Measurements from ENCODE around the gene TPTE.
"Not testable (repeated sequence)": the region's sequence is repeated elsewhere in the genome, so short reads cannot be mapped to it uniquely, and the experiment has no call there.

Gene TPTE

GRCh38 chr21:10521091-10521598 is at the start of gene TPTE:
TPTE (plus strand) TSS chr21:10521583; CDS start chr21:10538724, 17,141 bp downstream.
- Histone ChIP-seq H3K4me3 (ENCODE audit: low read depth, low read length) (no peak within 1 kb of the TSS), H3K36me3 (replicated peaks) (no peaks in the 10 kb centered on the region), H3K27ac (no peak within 1 kb of the TSS), H3K27me3 (replicated peaks) (no peaks in the 10 kb centered on the region)
- TF ChIP-seq CTCF (IDR thresholded peaks at IDR 0.05; ENCODE audit: low read depth, low read length, missing control alignments): no peak
- DNase-seq: no peak
- in situ Hi-C loops (cut with HindIII; ENCODE audit: low pct_ligation_motif_present, low sequenced_read_pairs): no loop called here

- in situ Hi-C loops (cut with HindIII; ENCODE audit: low pct_ligation_motif_present, low sequenced_read_pairs); H3K36me3 ChIP-seq (replicated peaks); H3K4me3 ChIP-seq (ENCODE audit: low read depth, low read length); H3K27me3 ChIP-seq (replicated peaks); DNase-seq; H3K27ac ChIP-seq: not testable (repeated sequence)
Observed at GRCh38 chr21:10471999-10472398, 49.4 kb upstream of the TPTE start.

GRCh38 chr21:10477794-10478193 is 43.6 kb upstream of the TPTE start:
- H3K36me3 ChIP-seq (replicated peaks); DNase-seq; H3K27ac ChIP-seq; in situ Hi-C loops (cut with HindIII; ENCODE audit: low pct_ligation_motif_present, low sequenced_read_pairs); H3K4me3 ChIP-seq (ENCODE audit: low read depth, low read length); H3K27me3 ChIP-seq (replicated peaks): not testable (repeated sequence)

GRCh38 chr21:10479875-10480274 is 41.5 kb upstream of the TPTE start:
- DNase-seq; H3K4me3 ChIP-seq (ENCODE audit: low read depth, low read length); H3K36me3 ChIP-seq (replicated peaks); H3K27ac ChIP-seq; in situ Hi-C loops (cut with HindIII; ENCODE audit: low pct_ligation_motif_present, low sequenced_read_pairs); H3K27me3 ChIP-seq (replicated peaks): not testable (repeated sequence)

- H3K27me3 ChIP-seq (replicated peaks); H3K36me3 ChIP-seq (replicated peaks); in situ Hi-C loops (cut with HindIII; ENCODE audit: low pct_ligation_motif_present, low sequenced_read_pairs); DNase-seq; H3K27ac ChIP-seq; H3K4me3 ChIP-seq (ENCODE audit: low read depth, low read length): not testable (repeated sequence)
Observed at GRCh38 chr21:10484864-10485263, 36.5 kb upstream of the TPTE start.

- in situ Hi-C loops (cut with HindIII; ENCODE audit: low pct_ligation_motif_present, low sequenced_read_pairs); H3K4me3 ChIP-seq (ENCODE audit: low read depth, low read length); H3K27ac ChIP-seq; H3K36me3 ChIP-seq (replicated peaks); H3K27me3 ChIP-seq (replicated peaks); DNase-seq: not testable (repeated sequence)
Observed at GRCh38 chr21:10490453-10490852, 30.9 kb upstream of the TPTE start.

- no peak for TF ChIP-seq CTCF (IDR thresholded peaks at IDR 0.05; ENCODE audit: low read depth, low read length, missing control alignments)
- H3K27ac ChIP-seq: no peak overlapping the region
- no peak for DNase-seq
- no peaks in the 10 kb centered on the region for H3K27me3 ChIP-seq (replicated peaks)
- in situ Hi-C loops (cut with HindIII; ENCODE audit: low pct_ligation_motif_present, low sequenced_read_pairs): no loop called here
- no peaks in the 10 kb centered on the region for H3K36me3 ChIP-seq (replicated peaks)
- H3K4me3 ChIP-seq (ENCODE audit: low read depth, low read length): no peak overlapping the region
Observed at GRCh38 chr21:10511116-10511515, 10.3 kb upstream of the TPTE start.

- DNase-seq; H3K4me3 ChIP-seq (ENCODE audit: low read depth, low read length); H3K27me3 ChIP-seq (replicated peaks); H3K36me3 ChIP-seq (replicated peaks); in situ Hi-C loops (cut with HindIII; ENCODE audit: low pct_ligation_motif_present, low sequenced_read_pairs); H3K27ac ChIP-seq: not testable (repeated sequence)
Observed at GRCh38 chr21:10516889-10517288, 4.5 kb upstream of the TPTE start.

- H3K27me3 ChIP-seq (replicated peaks); H3K27ac ChIP-seq; DNase-seq; H3K36me3 ChIP-seq (replicated peaks); in situ Hi-C loops (cut with HindIII; ENCODE audit: low pct_ligation_motif_present, low sequenced_read_pairs); H3K4me3 ChIP-seq (ENCODE audit: low read depth, low read length): not testable (repeated sequence)
Observed at GRCh38 chr21:10517904-10518303, 3.5 kb upstream of the TPTE start.

GRCh38 chr21:10521835-10522500 is 585 bp downstream of the TPTE start:
- H3K27ac ChIP-seq; DNase-seq; in situ Hi-C loops (cut with HindIII; ENCODE audit: low pct_ligation_motif_present, low sequenced_read_pairs); H3K4me3 ChIP-seq (ENCODE audit: low read depth, low read length); H3K36me3 ChIP-seq (replicated peaks); H3K27me3 ChIP-seq (replicated peaks): not testable (repeated sequence)

Measured in brain microvascular endothelial cell (primary cell).